Effector memory CD8-positive, alpha-beta T cell (primary cell): ENCODE results near the gene SMC3.
"Not testable (repeated sequence)": the region's sequence is repeated elsewhere in the genome, so short reads cannot be mapped to it uniquely, and the experiment has no call there.

Experiments
- ATAC-seq: fragments of 150-1000 bp; cut with Tn5 transposase; replicated peaks from 2 replicates; pipeline ENCODE4 v1.10.0; 2021; ENCODE audit warnings: mild to moderate bottlenecking, moderate library complexity
- DNase-seq, 3 experiments: peaks; one replicate each; pipeline ENCODE4 v3.0.0; 2021
- H3K27ac Mint-ChIP-seq, 2 donors: one replicate each; pipeline ENCODE4 v1.8.0; 2022; ENCODE audit warnings: mild to moderate bottlenecking in 2 of 2, mixed read lengths in 2 of 2, moderate library complexity in 2 of 2
- H3K27me3 Mint-ChIP-seq, 2 donors: one replicate each; pipeline ENCODE4 v1.8.0; 2022; ENCODE audit warnings: mixed read lengths in 2 of 2
- H3K36me3 Mint-ChIP-seq: one replicate; pipeline ENCODE4 v1.8.0; 2022; ENCODE audit warnings: mild to moderate bottlenecking, moderate library complexity, mixed read lengths; ENCODE audit not compliant: insufficient read depth
- H3K4me1 Mint-ChIP-seq, 2 donors: one replicate each; pipeline ENCODE4 v1.8.0; 2022; ENCODE audit warnings: low read depth in 2 of 2, mixed read lengths in 2 of 2
- H3K4me3 Mint-ChIP-seq, 2 donors: one replicate each; pipeline ENCODE4 v1.8.0; 2022; ENCODE audit warnings: mild to moderate bottlenecking in 2 of 2, mixed read lengths in 2 of 2, moderate library complexity in 2 of 2
- H3K9me3 Mint-ChIP-seq, 2 donors: one replicate each; pipeline ENCODE4 v1.8.0; 2022; ENCODE audit warnings: mixed read lengths in 2 of 2

The SMC3 gene

DNA sequence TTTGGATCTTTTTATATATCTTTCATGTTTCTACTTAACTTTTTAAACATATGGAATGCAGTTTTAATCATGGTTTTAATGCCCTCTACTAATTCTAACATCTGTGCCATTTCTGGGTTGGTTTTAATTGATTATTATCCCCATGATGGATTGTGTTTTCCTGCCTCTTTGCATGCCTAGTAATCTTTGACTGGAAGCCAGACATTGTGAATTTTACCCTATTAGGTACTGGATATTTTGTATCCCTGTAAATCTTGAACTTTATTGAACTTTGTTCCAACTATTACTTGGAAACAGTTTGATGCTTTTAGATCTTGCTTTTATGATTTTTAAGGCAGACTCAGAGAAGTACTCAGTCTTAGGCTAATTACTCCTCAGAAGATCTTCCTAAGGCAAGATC, 60.7 kb downstream of the SMC3 start:
- DNase-seq (no peak), ATAC-seq (no peak)
- H3K4me1 Mint-ChIP-seq: no peaks in the 10 kb centered on the region
- no peaks in the 10 kb centered on the region for H3K36me3 Mint-ChIP-seq
- H3K9me3 Mint-ChIP-seq: no peaks in the 10 kb centered on the region
- no peak overlapping the region for H3K4me3 Mint-ChIP-seq
- H3K27ac Mint-ChIP-seq: no peak overlapping the region
- peaks cover 7 to 41% of the 10 kb centered on the region in 2 donors for H3K27me3 Mint-ChIP-seq

DNA sequence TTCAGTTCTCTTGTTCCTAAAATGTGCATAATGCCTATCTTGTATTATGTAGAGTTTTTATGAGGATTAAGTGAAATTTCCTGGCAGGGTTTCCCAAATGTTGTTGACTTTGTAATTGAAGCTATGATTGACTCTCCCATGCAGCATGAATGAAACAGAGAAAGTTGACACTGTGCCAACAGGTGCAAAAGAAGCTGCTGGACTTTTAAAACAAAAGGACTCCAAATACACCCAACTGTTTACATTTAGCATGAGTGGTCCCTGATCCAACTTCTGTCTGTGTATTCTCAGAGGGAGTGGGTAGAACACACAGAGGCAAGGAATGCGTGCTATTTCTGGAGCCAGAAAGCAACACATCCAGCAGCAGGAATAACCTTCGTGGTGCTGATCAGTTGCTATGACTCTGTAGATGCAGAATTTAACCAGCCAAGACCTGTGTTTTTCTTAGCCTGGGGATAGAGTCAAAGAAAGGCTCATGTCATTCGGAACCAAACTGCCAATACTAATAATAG, 62.2 kb downstream of the SMC3 start:
- Mint-ChIP-seq H3K9me3 (no peaks in the 10 kb centered on the region), H3K27ac (no peak overlapping the region), H3K4me3 (no peak overlapping the region), H3K27me3 (peaks cover 7 to 41% of the 10 kb centered on the region in 2 donors), H3K4me1 (no peaks in the 10 kb centered on the region), H3K36me3 (no peaks in the 10 kb centered on the region)
- no peak for DNase-seq
- ATAC-seq: no peak

DNA sequence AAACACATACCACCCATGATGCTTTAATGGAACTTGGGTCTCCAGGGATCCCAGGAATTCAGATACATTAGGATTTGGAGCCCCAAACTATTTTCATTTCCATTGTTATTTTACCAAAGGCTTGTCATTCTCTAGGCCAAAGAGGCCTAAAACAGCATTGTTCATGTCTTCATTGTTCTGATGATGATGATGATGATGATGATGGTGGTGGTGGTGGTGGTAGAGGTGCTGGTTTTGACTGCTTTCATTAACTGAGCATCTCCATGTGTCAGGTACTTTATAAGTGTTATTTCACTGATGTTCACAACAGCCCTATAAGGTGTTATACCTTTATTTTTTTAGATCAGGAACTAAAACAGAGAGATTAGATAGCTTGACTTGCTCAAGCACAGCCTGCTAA, 64.4 kb downstream of the SMC3 start:
- ATAC-seq: no peak
- Mint-ChIP-seq H3K27me3 (peaks cover 7 to 25% of the 10 kb centered on the region in 2 donors), H3K9me3 (no peaks in the 10 kb centered on the region), H3K4me3 (no peak overlapping the region), H3K4me1 (no peaks in the 10 kb centered on the region), H3K27ac (no peak overlapping the region), H3K36me3 (no peaks in the 10 kb centered on the region)
- no peak for DNase-seq

DNA sequence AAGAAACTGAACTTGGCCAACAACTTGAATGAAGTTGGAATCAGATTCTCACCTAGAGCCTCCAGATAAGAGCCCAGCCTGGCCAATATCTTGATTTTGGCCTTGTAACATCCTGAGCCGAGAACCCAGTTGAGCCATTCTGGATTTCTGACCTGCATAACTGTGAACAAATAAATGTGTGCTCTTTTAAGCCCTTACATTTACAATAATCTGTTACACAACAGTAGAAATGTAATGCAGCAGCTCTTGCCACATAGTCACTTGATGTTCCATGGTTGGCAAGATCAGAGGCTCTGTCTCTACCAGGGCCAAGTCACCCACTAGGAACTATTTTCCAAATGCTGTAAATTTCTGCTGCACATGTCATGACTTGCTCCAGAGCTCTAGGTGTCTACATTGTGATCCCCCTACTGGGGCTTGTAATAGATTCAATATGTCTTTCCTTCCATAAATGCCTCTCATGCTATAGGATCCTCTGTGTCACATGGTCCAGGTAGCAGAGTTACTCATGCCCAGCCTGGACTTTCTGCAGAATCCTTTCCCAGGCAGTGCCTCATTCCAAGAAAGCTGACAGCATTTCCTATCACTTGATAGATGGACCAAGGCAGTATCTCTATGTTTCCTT, 65.2 kb downstream of the SMC3 start:
- no peaks in the 10 kb centered on the region for H3K36me3 Mint-ChIP-seq
- no peaks in the 10 kb centered on the region for H3K9me3 Mint-ChIP-seq
- DNase-seq (no peak), ATAC-seq (no peak)
- no peak overlapping the region for H3K4me3 Mint-ChIP-seq
- H3K4me1 Mint-ChIP-seq: no peaks in the 10 kb centered on the region
- H3K27me3 Mint-ChIP-seq: peaks cover 14 to 33% of the 10 kb centered on the region in 2 donors
- H3K27ac Mint-ChIP-seq: no peak overlapping the region

DNA sequence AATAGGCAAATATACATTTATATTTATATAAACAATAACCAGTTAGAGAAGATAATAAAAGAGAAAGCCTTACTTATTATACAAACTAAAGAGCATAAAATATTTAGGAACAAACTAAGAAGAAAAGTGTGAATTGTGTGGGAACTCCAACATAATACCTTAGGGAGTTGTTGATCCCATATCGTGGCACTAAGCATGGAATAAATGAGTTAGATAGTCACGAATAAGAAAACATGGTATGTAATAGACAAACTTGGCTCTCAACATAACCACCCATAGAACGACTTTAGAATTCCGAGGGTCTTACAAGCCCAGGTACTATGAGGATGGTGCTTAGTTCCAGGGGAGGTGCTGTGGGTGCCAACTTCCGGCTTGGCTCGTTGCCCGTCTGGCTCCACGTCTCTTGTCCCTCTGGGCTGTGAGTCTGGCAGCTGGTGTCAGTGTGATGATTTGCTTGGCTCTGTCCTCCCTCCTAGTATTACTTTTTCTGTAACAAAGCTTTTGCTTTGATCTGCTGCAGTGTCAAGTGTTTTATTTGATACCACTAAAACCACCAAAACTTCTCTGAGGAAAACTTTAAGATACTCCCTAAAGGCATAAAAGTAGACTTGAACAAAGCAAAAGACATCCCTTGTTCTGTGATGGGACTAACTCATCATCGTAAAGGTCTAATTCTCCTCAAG, 67.2 kb downstream of the SMC3 start:
- H3K27ac Mint-ChIP-seq: no peak overlapping the region
- H3K9me3 Mint-ChIP-seq: no peaks in the 10 kb centered on the region
- ATAC-seq: no peak
- H3K4me1 Mint-ChIP-seq: no peaks in the 10 kb centered on the region
- peaks cover 7 to 24% of the 10 kb centered on the region in 2 donors for H3K27me3 Mint-ChIP-seq
- no peak overlapping the region for H3K4me3 Mint-ChIP-seq
- no peak for DNase-seq
- H3K36me3 Mint-ChIP-seq: no peaks in the 10 kb centered on the region

GRCh38 chr10:110636572-110636931, 69.1 kb downstream of the SMC3 start:
- H3K4me3 Mint-ChIP-seq: no peak overlapping the region
- DNase-seq (no peak), ATAC-seq (no peak)
- H3K9me3 Mint-ChIP-seq: no peaks in the 10 kb centered on the region
- no peaks in the 10 kb centered on the region for H3K36me3 Mint-ChIP-seq
- H3K27ac Mint-ChIP-seq: no peak overlapping the region
- H3K4me1 Mint-ChIP-seq: peaks cover 6 to 10% of the 10 kb centered on the region in 2 donors
- H3K27me3 Mint-ChIP-seq: peaks cover 7 to 21% of the 10 kb centered on the region in 2 donors

DNA sequence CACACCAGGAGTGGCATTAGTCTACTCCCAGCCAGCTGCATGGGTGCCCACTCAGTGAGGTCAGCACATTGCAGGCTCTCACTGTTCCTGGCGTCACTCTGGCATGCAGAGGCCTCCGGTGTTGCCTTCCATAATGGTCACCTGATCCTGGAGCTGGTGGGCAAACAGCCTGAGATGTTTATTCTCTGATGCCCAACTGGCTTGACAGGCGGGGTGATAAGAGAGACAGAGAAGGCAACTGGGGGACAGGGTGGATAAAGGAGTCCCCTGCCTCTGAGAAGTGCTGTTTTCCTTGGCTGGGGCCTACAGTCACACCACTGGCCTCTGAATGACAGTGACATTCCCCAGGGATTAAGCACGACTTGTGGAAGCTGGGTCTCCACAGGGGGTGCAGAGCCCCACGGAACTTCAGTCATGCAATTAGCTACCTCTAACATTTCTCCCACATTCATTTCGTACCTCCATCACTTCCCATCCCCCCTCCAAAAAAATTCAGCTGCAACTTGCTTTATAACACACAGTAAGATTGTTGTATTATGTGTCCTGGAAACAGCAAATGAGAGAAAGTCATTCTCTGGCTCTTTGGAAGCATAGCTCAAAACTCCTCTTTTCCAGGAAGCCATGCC, 69.5 kb downstream of the SMC3 start:
- no peak overlapping the region for H3K4me3 Mint-ChIP-seq
- ATAC-seq: no peak

GRCh38 chr10:110637558-110638053, 70.1 kb downstream of the SMC3 start:
- H3K27me3 Mint-ChIP-seq: peaks cover 15 to 32% of the 10 kb centered on the region in 2 donors
- H3K27ac Mint-ChIP-seq: no peak overlapping the region
- no peaks in the 10 kb centered on the region for H3K9me3 Mint-ChIP-seq
- no peaks in the 10 kb centered on the region for H3K36me3 Mint-ChIP-seq
- no peak for ATAC-seq
- no peak for DNase-seq
- peaks cover 8 to 12% of the 10 kb centered on the region in 2 donors for H3K4me1 Mint-ChIP-seq
- no peak overlapping the region for H3K4me3 Mint-ChIP-seq

More for the DNA sequence above, 69.5 kb downstream of the SMC3 start:
- H3K27ac Mint-ChIP-seq: no peak overlapping the region
- no peak for DNase-seq
- peaks cover 9 to 26% of the 10 kb centered on the region in 2 donors for H3K27me3 Mint-ChIP-seq
- peaks cover 7 to 10% of the 10 kb centered on the region in 2 donors for H3K4me1 Mint-ChIP-seq
- no peaks in the 10 kb centered on the region for H3K9me3 Mint-ChIP-seq
- H3K36me3 Mint-ChIP-seq: no peaks in the 10 kb centered on the region

- Mint-ChIP-seq H3K4me1 (peaks cover 11 to 14% of the 10 kb centered on the region in 2 donors), H3K27me3 (peaks cover 22 to 39% of the 10 kb centered on the region in 2 donors), H3K4me3 (no peak overlapping the region), H3K27ac (no peak overlapping the region), H3K9me3 (no peaks in the 10 kb centered on the region), H3K36me3 (no peaks in the 10 kb centered on the region)
- ATAC-seq (no peak), DNase-seq (no peak)
These were observed 70.8 kb downstream of the SMC3 start for GRCh38 chr10:110638319-110638718.

DNA sequence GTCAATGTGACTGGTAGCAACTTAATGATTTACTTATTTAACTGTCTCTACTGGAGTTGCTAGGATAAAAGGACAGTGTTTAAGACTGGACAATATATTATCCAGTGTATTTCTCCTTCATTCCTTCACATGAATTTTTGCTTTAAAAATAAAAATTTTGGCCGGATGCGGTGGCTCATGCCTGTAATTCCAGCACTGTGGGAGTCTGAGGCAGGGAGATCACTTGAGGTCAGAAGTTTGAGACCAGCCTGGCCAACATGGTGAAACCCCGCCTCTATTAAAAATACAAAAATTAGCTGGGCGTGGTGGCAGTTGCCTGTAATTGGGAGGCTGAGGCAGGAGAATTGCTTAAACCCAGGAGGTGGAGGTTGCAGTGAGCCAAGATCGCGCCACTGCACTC, 71.6 kb downstream of the SMC3 start:
- not testable (repeated sequence) for ATAC-seq, H3K36me3 Mint-ChIP-seq, DNase-seq, H3K4me3 Mint-ChIP-seq, H3K27ac Mint-ChIP-seq, H3K9me3 Mint-ChIP-seq
- peaks cover 12 to 14% of the 10 kb centered on the region in 2 donors for H3K4me1 Mint-ChIP-seq
- H3K27me3 Mint-ChIP-seq: peaks cover 25 to 43% of the 10 kb centered on the region in 2 donors

GRCh38 chr10:110639858-110640257, 72.4 kb downstream of the SMC3 start:
- not testable (repeated sequence) for H3K36me3 Mint-ChIP-seq, ATAC-seq, H3K9me3 Mint-ChIP-seq, H3K4me3 Mint-ChIP-seq, DNase-seq, H3K27ac Mint-ChIP-seq
- peaks cover 12 to 14% of the 10 kb centered on the region in 2 donors for H3K4me1 Mint-ChIP-seq
- H3K27me3 Mint-ChIP-seq: peaks cover 29 to 48% of the 10 kb centered on the region in 2 donors

GRCh38 chr10:110641256-110641655, 73.8 kb downstream of the SMC3 start:
- H3K4me3 Mint-ChIP-seq: peak overlapping the region in 1 of 2 donors; percentile 46
- no peaks in the 10 kb centered on the region for H3K36me3 Mint-ChIP-seq
- ATAC-seq: peak; percentile 92
- no peak overlapping the region for H3K27ac Mint-ChIP-seq
- H3K4me1 Mint-ChIP-seq: peaks cover 12 to 14% of the 10 kb centered on the region in 2 donors
- no peaks in the 10 kb centered on the region for H3K9me3 Mint-ChIP-seq
- peaks cover 36 to 58% of the 10 kb centered on the region in 2 donors for H3K27me3 Mint-ChIP-seq
- peak; percentile 16 to 24 (median 17) for DNase-seq

DNA sequence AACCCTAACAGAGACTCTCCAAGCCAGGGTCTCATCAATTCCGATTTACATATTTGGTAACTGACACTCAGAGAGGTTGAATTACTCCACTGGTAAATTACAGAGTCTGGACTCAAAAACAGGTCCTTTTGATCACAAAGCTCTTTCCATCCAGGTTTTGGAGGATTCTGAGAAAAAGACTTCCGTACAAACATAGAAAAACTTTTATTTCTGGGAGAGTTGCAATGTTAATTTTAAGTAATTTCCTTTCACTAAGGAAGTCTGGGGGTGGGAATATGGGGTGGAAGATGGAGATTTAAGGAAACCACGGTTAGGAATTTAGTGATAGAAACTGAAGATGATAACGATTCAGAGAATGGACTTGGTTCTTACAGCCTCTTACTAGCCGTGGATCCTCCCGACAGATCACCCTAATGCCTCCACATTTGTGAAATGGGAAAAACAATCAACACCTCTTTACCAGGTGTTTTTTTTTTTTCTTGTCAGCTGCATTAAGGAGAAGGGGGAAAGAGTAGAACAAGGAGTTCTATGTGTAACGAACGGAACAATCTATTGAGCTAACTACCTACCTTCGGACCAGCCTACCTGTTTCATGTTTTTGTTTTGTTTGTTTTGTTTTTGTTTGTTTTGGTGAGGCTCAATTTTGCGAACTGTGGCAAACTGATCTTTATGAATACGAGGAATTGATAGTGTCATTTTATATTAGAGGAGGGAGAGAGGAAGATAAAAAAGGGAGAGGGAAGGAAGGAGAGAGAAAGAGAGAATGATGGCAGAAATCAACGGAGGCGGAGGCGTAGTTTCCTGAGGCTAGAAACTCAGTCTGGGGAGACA, 74.9 kb downstream of the SMC3 start:
- Mint-ChIP-seq H3K27ac (no peak overlapping the region), H3K27me3 (peaks cover 31 to 56% of the 10 kb centered on the region in 2 donors), H3K9me3 (no peaks in the 10 kb centered on the region), H3K4me3 (peak overlapping the region; percentile 68 to 85), H3K4me1 (peaks cover 12 to 14% of the 10 kb centered on the region in 2 donors), H3K36me3 (no peaks in the 10 kb centered on the region)
- ATAC-seq (no peak), DNase-seq (no peak)
